Measurements from ENCODE around the gene RPUSD1.
A peak's percentile ranks its signal among the peaks of the same experiment; 100 is the strongest.

Gene RPUSD1

DNA sequence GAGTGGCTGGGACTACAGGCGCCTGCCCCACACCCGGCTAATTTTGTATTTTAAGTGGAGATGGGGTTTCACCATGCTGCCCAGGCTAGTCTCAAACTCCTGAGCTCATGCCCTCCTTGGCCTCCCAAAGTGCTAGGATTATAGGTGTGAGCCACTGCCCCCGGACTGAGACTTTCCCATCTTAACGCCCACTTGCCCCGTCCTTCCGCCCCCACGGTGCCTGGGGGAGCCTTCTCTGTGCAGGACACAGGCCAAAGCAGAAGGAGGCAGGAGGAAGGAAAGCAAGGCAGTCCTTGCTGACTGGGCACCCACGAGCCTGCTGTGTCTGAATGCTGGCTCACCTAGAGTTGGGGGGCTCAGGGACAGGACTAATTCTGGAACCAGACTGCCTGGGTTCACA is 30.0 kb upstream of the RPUSD1 start:
- ATAC-seq: no peak

- ATAC-seq: no peak
Observed at GRCh38 chr16:817001-817906, 29.1 kb upstream of the RPUSD1 start.

- no peak for ATAC-seq
Observed at GRCh38 chr16:815861-816260, 27.7 kb upstream of the RPUSD1 start.

GRCh38 chr16:814974-815373 is 26.8 kb upstream of the RPUSD1 start:
- no peak for ATAC-seq

GRCh38 chr16:813916-814412 is 25.8 kb upstream of the RPUSD1 start:
- no peak for ATAC-seq

DNA sequence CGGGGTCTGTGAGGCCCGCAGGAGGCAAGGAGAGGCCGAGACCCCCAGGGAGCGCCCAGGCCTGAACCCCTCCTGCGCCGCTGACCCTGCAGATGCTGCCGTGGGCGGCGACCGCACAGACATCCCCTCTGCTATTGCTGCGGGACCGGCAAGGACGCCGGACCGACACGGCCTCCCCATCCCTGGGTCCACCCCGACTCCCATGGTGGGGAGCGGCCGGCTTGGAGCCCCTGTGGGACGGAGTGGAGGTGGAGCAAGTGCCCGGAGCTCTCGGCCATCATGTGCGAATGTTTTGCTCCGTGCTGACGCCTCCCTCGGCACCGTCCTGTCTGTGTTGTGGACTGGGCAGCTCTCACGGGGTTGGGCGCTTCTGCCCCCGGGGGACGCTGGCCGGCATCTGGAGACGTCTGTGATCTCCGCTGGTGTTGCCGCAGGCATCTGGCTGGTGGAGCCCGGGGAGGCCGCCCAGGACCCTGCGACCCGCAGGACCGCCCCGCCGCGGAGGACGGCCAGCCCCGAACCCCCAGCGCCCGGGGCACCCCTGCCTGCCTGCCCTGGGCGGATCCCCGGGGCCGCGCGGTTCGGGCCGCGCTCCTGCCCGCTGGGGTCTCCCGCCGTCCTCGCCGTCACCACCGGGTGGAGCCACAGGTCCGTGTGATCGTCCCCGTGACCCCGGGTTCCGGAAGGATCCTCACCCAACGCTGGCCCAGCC is 25.2 kb upstream of the RPUSD1 start:
- ATAC-seq: peak; percentile 77 to 78

GRCh38 chr16:808085-808386 is 19.9 kb upstream of the RPUSD1 start:
- no peak for ATAC-seq

DNA sequence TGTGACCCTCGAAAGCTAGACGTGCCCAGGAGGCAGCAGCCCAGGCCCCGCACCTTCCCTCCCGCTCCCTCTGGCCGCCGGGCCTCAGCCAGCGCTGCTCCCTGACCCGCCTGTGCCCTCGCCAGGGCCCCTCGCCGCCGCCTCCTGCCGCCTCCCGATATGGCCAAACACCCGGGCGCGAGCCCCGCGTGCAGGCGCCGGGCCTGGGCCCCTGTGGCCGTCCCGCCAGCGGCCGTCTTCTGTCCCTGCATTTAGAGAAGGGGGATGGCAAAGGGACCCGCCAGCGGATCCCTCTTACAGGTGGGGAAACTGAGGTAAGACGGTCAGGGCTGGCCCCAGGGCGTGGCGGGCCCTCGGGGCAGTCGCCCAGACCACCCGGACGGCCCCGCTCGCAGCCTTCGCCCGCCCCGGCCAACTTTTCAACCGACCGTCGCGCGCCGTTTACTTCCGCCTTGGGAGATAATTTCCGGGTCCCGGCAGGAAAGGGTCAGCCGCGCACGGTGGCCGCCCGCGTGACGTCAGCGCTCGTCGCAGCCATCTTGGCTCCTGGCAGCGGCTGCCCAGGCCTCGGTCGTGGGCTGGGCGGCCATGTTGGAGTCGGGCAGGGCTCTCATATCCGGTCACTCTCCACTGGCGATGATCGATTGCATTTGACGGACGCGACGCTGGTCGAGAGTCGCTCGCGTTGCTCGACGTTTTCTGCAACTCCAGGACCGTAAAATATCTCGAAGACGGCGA is 19.3 kb upstream of the RPUSD1 start:
- peak; percentile 94 to 95 for ATAC-seq

DNA sequence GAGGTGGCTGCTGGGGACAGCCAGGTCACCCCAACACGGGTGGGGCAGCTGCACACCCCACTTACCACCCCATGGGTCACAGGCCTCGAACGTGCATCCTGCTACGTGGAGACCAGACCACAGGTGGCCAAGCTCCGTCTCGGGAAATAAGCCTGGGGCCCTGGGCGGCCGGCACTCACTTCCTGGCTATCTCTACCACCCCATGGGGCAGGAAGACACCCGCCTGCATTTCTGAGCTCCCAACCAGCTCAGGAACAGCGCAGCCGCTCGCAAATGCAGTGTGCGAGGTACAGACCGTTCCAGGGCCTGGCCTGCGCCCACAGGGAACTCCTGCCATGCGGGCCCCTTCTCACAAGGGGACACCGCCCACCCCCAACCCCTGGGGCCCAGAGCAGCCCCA is 17.3 kb upstream of the RPUSD1 start:
- no peak for ATAC-seq

- no peak for ATAC-seq
Observed at GRCh38 chr16:804193-805048, 16.2 kb upstream of the RPUSD1 start.

DNA sequence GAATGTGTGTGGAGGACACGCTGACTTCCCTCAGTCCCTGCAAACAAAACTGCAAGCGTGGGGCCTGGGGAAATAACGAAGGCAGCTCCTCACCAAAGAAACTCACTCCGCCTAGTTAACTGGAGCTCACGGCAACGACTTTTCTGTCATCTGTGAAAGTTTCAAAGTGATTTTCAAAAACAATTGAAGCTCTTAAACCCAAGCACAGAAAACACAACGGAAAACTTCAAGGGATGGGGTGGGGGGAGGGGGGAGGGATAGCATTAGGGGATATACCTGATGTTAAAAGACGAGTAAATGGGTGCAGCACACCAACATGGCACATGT is 15.5 kb upstream of the RPUSD1 start:
- no peak for ATAC-seq

DNA sequence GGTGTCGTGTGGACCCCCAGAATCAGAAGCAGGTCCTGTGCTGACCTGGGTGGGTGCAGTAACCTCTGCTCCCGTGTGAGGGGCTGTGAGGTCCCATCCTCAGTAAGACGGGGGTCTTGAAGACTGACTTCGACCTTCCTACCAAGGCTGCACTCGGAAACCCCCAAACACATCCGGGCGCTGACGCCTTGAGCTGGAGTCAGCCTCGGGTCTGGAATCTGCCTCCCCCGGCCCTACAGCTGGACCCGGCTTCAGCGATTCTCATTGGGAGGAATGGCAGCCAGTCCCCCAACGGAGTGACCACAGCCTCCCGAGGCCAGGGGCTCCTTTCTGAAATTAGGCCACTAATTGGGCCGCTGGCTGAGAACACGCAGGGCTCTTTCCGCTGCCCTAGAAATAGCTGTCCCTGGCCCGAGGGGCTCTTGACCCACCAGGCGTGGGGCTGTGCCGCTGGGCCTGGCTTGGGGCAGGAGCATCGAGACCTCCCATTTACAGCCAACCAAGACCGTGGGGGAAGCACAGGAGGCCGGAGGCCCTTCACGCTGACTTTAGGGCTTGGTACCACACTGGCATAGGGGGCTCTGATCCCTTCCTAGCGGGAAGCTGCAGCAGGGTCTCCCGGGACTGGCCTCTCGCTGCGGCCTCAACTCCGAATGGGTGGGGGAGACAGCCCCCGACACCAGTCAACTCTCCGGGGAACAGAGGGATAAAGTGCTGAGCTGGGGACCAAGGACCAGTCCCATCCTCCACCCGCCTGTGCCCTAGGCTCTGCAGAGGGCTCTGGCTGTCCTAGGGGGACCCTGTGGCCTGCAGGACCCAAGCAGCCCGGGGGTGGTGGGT is 15.0 kb upstream of the RPUSD1 start:
- no peak for ATAC-seq

DNA sequence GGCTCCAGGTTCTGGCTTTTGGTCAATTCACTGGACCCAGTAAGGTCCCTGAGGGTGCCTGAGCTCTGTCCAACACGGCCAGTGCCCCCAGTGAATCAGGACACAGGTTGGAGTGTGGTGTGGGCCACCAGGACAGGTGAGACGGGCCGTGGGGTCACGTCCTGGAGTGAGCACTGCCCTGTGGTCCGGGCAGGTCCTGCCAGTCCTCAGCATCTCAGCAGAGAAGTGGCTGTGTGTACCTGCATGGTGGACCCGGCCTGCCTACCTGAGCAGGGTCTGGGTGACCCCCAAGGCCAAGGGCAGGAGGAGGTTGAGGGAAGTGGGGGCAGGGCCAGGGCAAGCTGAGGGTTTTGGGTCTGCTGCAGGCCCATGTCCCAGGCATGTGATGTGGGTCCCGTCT is 14.3 kb upstream of the RPUSD1 start:
- ATAC-seq: no peak

- no peak for ATAC-seq
Observed at GRCh38 chr16:801584-802363, 13.6 kb upstream of the RPUSD1 start.

GRCh38 chr16:800834-801511 is 12.8 kb upstream of the RPUSD1 start:
- peak in 1 of 2 donors; percentile 4 for ATAC-seq

DNA sequence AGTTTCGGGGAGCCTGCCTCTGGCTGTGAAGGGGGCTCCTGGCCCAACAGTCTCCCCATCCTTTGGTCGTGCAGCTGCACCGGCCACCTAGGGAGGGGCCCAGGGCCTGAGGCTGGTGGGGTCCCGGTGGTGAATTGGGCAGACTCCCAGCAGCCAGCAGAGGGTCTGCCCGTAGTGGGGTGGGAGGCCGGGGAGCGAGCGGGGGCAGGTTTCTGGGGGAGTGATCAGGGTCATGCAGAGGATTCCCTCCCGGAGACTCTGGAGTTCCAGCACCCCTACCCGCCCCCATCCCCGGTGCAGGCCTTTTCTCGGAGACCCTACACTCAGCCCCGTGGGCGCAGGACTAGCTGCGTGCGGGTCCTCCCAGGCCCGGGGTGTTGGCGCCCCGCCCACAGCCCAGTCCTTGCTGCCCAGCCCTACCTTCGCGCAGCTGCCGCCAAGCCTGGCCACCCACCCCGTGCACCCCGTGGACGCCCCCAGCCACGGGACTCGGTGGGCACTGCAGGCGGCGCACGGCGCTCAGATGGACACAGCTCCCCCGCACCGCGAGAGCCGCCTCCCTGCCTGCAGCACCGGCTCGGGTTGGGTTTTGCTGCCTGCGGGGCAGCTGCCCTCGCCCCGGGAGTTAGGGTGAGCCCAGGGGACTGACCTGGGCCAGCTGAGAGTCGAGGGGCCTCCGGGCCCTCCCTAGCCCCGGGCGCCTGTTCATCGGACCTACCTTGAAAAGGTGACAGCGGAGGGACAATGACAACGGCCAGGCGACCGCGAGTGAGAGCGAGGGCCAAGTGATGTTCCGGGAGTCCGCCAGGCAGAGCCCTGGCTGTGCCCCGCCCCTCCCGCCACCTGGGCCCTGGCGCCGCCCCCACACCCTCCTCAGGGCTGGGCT is 12.0 kb upstream of the RPUSD1 start, which contains the start of gene GNG13:
GNG13 (minus strand) TSS at position 787 of the 886 bp plus-strand sequence. CDS start 1,657 bp downstream, outside the sequence.
- ATAC-seq: peak in 1 of 2 donors; percentile 7

GRCh38 chr16:799111-799947 is 11.1 kb upstream of the RPUSD1 start:
- ATAC-seq: no peak

DNA sequence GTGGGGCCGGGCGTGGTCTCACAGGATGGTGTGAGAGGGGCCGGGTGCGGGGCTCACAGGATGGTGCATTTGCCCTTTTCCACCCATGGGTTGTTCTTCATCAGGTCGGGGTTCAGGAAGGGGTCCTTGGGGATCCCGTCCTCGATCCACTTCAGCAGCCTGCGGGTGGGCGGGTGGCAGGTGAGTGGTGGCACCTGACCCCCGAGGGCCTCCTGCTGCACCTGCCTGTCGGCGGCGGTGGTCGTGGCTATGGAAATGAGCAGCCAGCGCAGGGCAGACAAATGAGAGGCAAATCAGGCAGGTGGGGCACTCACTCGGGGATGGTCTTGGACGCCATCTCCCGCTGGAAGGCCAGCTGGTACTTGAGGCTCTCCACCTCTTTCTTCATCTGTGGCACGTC is 10.5 kb upstream of the RPUSD1 start:
- ATAC-seq: no peak

Measured in activated CD4-positive, CD25-positive, alpha-beta regulatory T cell treated with anti-CD3 and anti-CD28 coated beads, Interleukin-2, amount 50 U/mL, for 24 hours (primary cell).